Measurements from ENCODE around the gene DRC1.

DRC1 gene

DNA sequence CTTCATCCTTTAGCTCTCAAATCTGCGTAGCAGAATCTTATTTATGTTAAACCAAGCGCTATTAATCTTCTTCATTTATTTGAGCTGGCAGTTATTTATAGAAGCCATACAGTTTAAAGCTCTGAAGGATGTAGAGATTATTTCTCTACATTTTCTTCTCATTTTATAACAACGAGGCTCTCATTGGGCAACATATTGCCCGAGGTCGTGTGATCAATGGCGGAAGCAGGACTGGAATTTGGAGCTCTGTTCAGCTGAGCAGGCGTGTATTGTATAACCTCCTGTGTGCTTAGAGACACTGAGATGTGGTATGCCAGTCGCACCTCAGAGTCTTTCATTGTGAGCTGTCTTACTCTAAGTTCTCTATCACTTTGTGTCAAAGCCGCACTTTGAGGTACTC lies 17.5 kb upstream of the DRC1 start:
- Histone ChIP-seq H3K27me3 (ENCODE audit: control insufficient read depth, insufficient read depth, low read length) (no peaks in the 10 kb centered on the region), H3K9ac (no peak overlapping the region), H2AFZ (no peak overlapping the region), H3K4me3 (ENCODE audit: low read depth, low read length) (no peak overlapping the region), H3K4me2 (ENCODE audit: low read length) (no peak overlapping the region), H3K27ac (no peak overlapping the region), H3K36me3 (ENCODE audit: control insufficient read depth, insufficient read depth, low read length) (no peaks in the 10 kb centered on the region), H3K4me1 (no peaks in the 10 kb centered on the region), H3K79me2 (no peaks in the 10 kb centered on the region), H3K9me3 (ENCODE audit: control insufficient read depth, low read length) (no peaks in the 10 kb centered on the region)
- TF ChIP-seq, protein P1, sequence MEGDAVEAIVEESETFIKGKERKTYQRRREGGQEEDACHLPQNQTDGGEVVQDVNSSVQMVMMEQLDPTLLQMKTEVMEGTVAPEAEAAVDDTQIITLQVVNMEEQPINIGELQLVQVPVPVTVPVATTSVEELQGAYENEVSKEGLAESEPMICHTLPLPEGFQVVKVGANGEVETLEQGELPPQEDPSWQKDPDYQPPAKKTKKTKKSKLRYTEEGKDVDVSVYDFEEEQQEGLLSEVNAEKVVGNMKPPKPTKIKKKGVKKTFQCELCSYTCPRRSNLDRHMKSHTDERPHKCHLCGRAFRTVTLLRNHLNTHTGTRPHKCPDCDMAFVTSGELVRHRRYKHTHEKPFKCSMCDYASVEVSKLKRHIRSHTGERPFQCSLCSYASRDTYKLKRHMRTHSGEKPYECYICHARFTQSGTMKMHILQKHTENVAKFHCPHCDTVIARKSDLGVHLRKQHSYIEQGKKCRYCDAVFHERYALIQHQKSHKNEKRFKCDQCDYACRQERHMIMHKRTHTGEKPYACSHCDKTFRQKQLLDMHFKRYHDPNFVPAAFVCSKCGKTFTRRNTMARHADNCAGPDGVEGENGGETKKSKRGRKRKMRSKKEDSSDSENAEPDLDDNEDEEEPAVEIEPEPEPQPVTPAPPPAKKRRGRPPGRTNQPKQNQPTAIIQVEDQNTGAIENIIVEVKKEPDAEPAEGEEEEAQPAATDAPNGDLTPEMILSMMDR (IDR thresholded peaks at IDR 0.05) = no peak

DNA sequence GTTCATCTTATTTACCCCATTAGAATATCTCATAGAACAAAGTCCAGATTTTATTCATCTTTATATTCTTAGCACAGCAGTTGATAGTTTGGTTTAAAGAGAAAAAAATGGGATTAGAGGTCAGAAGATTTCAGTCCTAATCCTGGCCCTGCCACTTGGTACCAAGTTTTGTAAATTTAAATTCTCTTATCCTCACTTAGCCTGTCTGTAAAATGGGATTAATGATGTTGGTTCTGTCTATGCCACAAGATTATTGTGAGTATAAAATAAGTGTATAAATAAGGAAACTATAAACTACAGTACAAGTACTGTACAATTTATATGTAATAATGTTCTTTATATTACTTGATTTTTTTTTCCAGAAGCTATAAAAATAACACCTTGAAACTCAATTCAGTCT lies 17.1 kb upstream of the DRC1 start:
- Histone ChIP-seq H2AFZ (no peak overlapping the region), H3K4me2 (ENCODE audit: low read length) (no peak overlapping the region), H3K27me3 (ENCODE audit: control insufficient read depth, insufficient read depth, low read length) (no peaks in the 10 kb centered on the region), H3K9ac (no peak overlapping the region), H3K27ac (no peak overlapping the region), H3K79me2 (no peaks in the 10 kb centered on the region), H3K9me3 (ENCODE audit: control insufficient read depth, low read length) (no peaks in the 10 kb centered on the region), H3K4me3 (ENCODE audit: low read depth, low read length) (no peak overlapping the region), H3K36me3 (ENCODE audit: control insufficient read depth, insufficient read depth, low read length) (no peaks in the 10 kb centered on the region), H3K4me1 (no peaks in the 10 kb centered on the region)
- TF ChIP-seq, protein P1 (IDR thresholded peaks at IDR 0.05) = no peak

DNA sequence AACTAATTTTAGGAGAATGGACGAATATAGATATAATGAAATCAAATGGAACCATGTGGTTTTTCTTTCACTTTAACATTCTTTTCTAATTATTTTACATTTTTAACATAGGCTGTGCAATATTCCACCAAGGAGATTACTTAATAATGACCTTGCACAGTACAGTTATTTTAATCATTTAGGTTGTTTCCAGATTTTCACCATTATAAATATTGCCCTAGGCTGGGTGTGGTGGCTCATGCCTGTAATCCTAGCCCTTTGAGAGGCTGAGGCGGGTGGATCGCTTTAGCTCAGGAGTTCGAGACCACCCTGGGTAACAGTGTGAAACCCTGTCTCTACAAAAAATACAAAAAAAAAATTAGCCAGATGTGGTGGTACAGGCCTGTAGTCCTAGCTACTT lies 14.5 kb upstream of the DRC1 start:
- Histone ChIP-seq H3K27me3 (ENCODE audit: control insufficient read depth, insufficient read depth, low read length) (no peaks in the 10 kb centered on the region), H3K36me3 (ENCODE audit: control insufficient read depth, insufficient read depth, low read length) (no peaks in the 10 kb centered on the region), H3K4me2 (ENCODE audit: low read length) (no peak overlapping the region), H2AFZ (no peak overlapping the region), H3K4me3 (ENCODE audit: low read depth, low read length) (no peak overlapping the region), H3K27ac (no peak overlapping the region), H3K4me1 (no peaks in the 10 kb centered on the region), H3K9me3 (ENCODE audit: control insufficient read depth, low read length) (no peaks in the 10 kb centered on the region), H3K79me2 (no peaks in the 10 kb centered on the region), H3K9ac (no peak overlapping the region)
- TF ChIP-seq, protein P1 (IDR thresholded peaks at IDR 0.05) = no peak

DNA sequence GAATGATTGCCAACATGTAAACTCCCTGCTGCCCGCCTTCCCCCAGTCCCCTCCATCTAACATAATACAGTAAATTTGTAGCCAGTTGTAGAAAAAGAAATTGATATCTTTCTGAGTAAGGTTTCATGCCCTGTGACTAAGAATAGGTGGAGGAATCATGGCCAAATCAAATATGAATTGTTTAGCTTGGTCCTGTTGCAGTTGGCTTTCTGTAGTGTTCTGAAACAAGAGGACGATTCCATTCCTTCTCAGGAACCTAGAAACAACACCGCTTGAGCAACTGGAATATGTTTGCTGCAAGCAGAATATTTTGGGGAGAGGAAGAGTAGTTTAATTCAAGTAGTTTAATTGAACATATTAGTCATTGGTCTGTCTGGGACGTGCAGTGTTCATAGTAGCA lies 7.0 kb upstream of the DRC1 start:
- Histone ChIP-seq H3K79me2 (no peaks in the 10 kb centered on the region), H3K4me2 (ENCODE audit: low read length) (no peak overlapping the region)

DNA sequence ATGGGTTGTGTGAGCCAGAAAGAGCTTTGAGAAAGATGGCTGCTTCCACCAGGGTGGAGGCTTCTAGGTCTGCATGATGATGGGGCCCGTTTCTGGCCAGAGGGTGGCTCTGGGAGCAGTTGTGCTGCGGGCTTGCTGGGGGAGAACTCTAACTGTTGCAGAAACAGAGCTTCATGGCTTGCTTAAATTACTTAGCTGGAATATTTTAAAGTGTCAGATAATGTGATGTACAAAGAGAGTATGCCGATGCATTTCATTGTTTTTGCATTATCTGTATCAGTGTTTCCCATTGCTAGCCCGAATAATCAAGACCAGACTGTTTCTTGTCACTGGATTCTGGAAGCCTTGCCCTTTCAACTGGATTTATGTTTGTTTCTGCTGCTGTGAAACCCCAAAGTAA lies 6.3 kb upstream of the DRC1 start:
- Histone ChIP-seq H3K79me2 (no peaks in the 10 kb centered on the region), H3K4me1 (peaks cover 15% of the 10 kb centered on the region), H3K9me3 (ENCODE audit: control insufficient read depth, low read length) (no peaks in the 10 kb centered on the region), H3K9ac (no peak overlapping the region), H3K27ac (no peak overlapping the region), H2AFZ (no peak overlapping the region), H3K27me3 (ENCODE audit: control insufficient read depth, insufficient read depth, low read length) (no peaks in the 10 kb centered on the region), H3K36me3 (ENCODE audit: control insufficient read depth, insufficient read depth, low read length) (no peaks in the 10 kb centered on the region), H3K4me3 (ENCODE audit: low read depth, low read length) (no peak overlapping the region), H3K4me2 (ENCODE audit: low read length) (no peak overlapping the region)
- TF ChIP-seq, protein P1 (IDR thresholded peaks at IDR 0.05) = no peak

More for the DNA sequence above, 7.0 kb upstream of the DRC1 start:
- TF ChIP-seq, protein P1 (IDR thresholded peaks at IDR 0.05) = no peak
- H3K9ac ChIP-seq = no peak overlapping the region
- no peak overlapping the region for H2AFZ ChIP-seq
- no peak overlapping the region for H3K27ac ChIP-seq
- no peak overlapping the region for H3K4me3 ChIP-seq (ENCODE audit: low read depth, low read length)
- H3K36me3 ChIP-seq (ENCODE audit: control insufficient read depth, insufficient read depth, low read length) = no peaks in the 10 kb centered on the region
- H3K4me1 ChIP-seq = peaks cover 15% of the 10 kb centered on the region
- H3K9me3 ChIP-seq (ENCODE audit: control insufficient read depth, low read length) = no peaks in the 10 kb centered on the region
- no peaks in the 10 kb centered on the region for H3K27me3 ChIP-seq (ENCODE audit: control insufficient read depth, insufficient read depth, low read length)

All from parathyroid adenoma (tissue), 2 donors.